GM13976 (cell line): ENCODE data around the gene BCAN.
"Not testable (repeated sequence)": the region's sequence is repeated elsewhere in the genome, so short reads cannot be mapped to it uniquely, and the experiment has no call there.

Source experiments
- DNase-seq: peaks from one replicate; pipeline ENCODE4 v3.0.0; 2012; ENCODE audit warnings: low spot score
- in situ Hi-C: fragments of 300-500 bp; cut with MboI; formaldehyde crosslinking; loops from one replicate; pipeline ENCODE4 v1.12.0; 2022; ENCODE audit warnings: low sequenced_read_pairs, mixed read lengths, inconsistent platforms; ENCODE audit not compliant: unreplicated experiment
- TF ChIP-seq, protein P1 (sequence below): IDR thresholded peaks from 2 replicates; pipeline ENCODE4 v1.5.1; 2012; ENCODE audit warnings: borderline replicate concordance, mild to moderate bottlenecking; ENCODE audit not compliant: insufficient read depth; ENCODE audit errors: extremely low read depth, missing control alignments, control extremely low read depth

Gene BCAN

DNA sequence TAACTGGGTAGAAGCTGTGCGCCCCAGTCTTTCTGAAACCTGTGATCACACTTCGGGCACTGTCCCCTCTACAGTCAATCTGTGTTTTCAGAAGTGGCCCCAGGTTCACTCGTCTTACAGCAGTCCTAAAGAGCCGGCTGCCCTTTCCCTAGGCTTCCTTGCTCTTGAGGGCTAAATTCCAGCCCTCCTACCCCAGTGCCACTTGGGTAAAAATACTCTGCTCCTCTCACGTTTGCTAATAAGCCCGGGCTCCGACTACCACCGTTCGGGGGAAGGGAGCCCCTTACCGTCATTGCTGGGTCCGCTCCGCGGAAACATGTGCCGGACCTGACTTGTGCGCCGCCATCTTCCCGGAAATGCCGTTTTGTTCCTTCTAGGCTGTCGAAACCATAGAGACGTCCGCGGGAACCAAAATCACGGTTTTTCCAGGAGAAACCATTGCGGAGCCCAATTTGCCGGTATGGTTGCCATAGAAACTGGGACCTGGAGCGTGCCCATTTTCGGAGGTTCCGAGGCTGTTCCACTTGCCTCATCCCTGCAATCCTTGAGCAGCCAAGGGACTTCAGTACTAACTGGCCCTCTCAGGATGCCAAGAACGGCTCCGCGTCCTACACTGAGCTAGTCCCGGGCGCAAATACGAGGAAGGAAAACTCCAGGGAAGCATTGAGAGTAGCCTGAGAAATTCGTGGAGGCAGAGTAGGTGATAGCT, 40.6 kb upstream of the BCAN start, which contains the start of gene GPATCH4:
Gene GPATCH4 (minus strand): TSS at position 358 of the 709 bp plus-strand sequence.
- TF ChIP-seq, protein P1, sequence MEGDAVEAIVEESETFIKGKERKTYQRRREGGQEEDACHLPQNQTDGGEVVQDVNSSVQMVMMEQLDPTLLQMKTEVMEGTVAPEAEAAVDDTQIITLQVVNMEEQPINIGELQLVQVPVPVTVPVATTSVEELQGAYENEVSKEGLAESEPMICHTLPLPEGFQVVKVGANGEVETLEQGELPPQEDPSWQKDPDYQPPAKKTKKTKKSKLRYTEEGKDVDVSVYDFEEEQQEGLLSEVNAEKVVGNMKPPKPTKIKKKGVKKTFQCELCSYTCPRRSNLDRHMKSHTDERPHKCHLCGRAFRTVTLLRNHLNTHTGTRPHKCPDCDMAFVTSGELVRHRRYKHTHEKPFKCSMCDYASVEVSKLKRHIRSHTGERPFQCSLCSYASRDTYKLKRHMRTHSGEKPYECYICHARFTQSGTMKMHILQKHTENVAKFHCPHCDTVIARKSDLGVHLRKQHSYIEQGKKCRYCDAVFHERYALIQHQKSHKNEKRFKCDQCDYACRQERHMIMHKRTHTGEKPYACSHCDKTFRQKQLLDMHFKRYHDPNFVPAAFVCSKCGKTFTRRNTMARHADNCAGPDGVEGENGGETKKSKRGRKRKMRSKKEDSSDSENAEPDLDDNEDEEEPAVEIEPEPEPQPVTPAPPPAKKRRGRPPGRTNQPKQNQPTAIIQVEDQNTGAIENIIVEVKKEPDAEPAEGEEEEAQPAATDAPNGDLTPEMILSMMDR = no peak
- in situ Hi-C loops = loop anchor here (10.0 kb wide), 1 partner anchor 216 kb away; no protein-coding TSS in a partner anchor
- peak; percentile 73 for DNase-seq

DNA sequence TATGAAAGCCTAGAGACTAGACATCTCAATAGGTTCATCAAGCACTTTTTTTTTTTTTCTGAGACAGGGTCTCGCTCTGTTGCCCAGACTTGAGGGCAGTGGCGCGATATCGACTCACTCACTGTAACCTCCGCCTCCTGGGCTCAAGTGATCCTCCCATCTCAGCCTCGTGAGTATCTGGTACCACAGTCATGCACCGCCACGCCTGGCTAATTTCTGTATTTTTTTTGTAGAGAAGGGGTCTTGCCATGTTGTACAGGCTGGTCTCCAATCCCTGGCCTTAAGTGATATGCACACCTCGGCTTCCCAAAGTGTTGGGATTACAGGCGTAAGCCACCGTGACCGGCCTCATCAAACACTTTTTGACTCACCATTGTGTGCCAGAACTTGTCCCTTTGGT, 40.0 kb upstream of the BCAN start:
- no peak for DNase-seq
- TF ChIP-seq, protein P1 = no peak
- in situ Hi-C loops = loop anchor here (10.0 kb wide), 1 partner anchor 217 kb away; no protein-coding TSS in a partner anchor

DNA sequence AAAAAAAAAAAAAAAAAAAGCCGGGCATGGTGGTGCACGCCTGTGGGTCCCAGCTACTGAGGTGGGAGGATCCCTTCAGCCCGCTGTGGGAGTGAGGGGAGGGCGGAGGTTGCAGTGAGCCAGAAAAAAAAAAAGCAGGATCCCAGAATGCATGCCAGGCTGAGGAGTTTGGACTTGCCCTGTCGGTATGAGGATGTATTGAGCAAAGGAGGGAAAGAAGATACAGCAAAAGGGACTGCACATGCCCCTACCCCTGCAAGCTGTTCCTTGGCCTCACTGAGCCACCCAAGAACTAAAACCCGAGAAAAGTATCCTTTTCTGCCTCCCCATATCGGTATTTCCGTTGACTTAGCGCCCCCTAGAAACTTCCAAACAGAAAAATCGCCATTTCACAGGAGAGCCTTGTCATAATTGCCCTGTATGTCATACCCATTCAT, 39.3 kb upstream of the BCAN start:
- TF ChIP-seq, protein P1 = peak; percentile 43
- in situ Hi-C loops = loop anchor here (10.0 kb wide), 1 partner anchor 218 kb away; no protein-coding TSS in a partner anchor
- no peak for DNase-seq

DNA sequence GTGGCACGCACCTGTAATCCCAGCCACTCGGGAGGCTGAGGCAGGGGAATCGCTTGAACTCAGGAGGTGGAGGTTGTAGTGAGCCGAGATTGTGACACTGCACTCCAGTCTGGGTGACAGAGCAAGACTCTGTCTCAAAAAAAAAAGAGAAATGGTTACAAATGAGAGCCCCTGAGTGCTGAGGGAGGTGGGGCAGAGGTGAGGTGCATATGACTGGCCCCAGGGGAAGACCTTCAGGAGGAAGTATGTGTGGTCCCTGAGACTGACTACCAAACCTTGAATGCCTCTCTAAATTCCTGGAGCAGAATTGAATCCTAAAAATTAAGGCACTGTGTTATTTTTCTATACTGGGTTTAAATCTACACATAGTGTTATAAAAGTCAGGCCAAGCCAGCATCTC, 34.6 kb upstream of the BCAN start:
- DNase-seq = not testable (repeated sequence)
- in situ Hi-C loops = loop anchor here (5.0 to 10.0 kb wide), 2 partner anchors 150 to 223 kb away; no protein-coding TSS in a partner anchor

DNA sequence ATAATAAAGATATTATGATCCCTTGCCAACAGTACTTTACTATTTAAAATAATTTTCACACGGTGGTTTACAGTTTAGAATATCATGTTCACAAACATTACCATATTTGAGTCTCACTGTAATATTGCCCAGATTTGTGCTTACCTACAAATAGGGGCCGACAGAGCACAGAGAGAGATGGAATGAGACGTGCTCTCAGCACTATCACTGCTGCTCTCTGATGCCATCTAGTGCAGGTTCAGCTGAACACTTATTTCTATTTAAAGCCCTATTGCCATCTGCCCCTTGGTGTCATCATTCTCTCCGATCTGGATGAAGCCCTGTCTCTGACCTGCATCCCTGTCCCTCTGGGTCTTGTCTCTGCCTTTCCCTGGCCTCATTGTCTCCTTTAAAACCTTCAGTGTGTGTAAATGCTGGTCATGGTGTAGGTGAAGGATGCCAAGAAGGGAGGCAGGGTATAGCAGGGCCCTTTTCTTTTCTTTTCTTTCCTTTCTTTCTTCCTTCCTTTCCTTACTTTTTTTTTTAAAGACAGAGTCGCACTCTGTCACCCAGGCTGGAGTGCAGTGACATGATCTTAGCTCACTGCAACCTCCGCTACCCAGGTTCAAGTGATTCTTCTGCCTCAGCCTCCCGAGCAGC, 33.8 kb upstream of the BCAN start:
- TF ChIP-seq, protein P1 = peak; percentile 66
- peak; percentile 71 for DNase-seq
- in situ Hi-C loops = loop anchor here (5.0 to 10.0 kb wide), 2 partner anchors 151 to 223 kb away; no protein-coding TSS in a partner anchor

DNA sequence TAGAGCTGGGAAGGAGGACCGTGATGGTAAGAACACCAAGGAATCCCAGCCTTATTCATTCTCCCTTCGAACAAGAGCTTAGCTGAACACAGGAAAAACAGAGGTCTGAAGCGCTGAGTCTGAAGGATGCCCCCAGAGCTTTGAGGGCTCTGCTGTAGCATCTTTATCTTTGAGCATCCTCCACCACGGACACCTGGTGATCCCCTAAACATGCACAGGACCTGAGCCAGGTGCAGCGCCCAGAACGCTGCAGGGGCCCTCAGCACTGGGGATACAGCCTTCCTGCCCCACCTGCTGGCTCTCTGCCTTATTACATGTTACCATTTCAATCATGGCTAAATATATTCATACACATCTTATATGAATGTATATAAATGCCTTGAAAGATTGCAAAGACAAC, 32.9 kb upstream of the BCAN start:
- in situ Hi-C loops = loop anchor here (5.0 to 10.0 kb wide), 2 partner anchors 152 to 224 kb away; no protein-coding TSS in a partner anchor
- TF ChIP-seq, protein P1 = peak; percentile 65
- DNase-seq = peak; percentile 60

DNA sequence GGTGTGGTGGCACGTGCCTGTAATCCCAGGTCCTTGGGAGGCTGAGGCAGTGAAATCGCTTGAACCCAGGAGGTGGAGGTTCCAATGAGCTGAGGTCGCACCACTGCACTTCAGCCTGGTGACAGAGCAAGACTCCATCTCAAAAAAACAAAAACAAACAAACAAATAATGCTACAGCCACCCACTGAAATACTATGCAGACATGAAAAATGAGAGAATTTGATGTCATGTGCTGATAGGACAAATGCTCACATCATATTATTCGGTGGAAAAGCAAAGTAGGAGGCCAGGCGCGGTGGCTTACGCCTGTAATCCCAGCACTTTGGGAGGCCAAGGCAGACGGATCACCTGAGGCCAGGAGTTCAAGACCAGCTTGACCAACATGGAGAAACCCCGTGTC, 31.8 kb upstream of the BCAN start:
- DNase-seq, in situ Hi-C loops: not testable (repeated sequence)
